HEK293 (cell line): Measurements from ENCODE around the gene FUT3.

ENCODE experiments used
- CTCF ChIA-PET: fragments of 350-600 bp; formaldehyde crosslinking; extraction: SDS; loops from one replicate; lab custom pipeline; 2021; ENCODE audit warnings: antibody characterized with exemption; lab: Yijun Ruan, JAX
- POLR2A ChIA-PET: fragments of 300-600 bp; formaldehyde crosslinking; extraction: SDS; loops from one replicate; lab custom pipeline; 2020; ENCODE audit warnings: antibody characterized with exemption, inconsistent platforms; lab: Yijun Ruan, JAX
- H3K27ac ChIP-seq: fragments of 200-500 bp; sonication (Bioruptor generic); 2 replicates; pipeline ENCODE4 v1.5.1; 2014; ENCODE audit warnings: low read depth, low read length, control low read depth, inconsistent platforms; ENCODE audit errors: extremely low read depth
- H3K36me3 ChIP-seq, 2 experiments: fragments of 200-500 bp in 1 of 2; sonication (Bioruptor generic) in 1 of 2; 1 replicate in 1 of 2; 2 replicates in 1 of 2; pipeline ENCODE4 v1.5.1; 2014 to 2017; ENCODE audit warnings: inconsistent platforms in 2 of 2, low read length in 2 of 2; ENCODE audit not compliant: control insufficient read depth in 2 of 2, insufficient read depth in 1 of 2
- H3K4me1 ChIP-seq: fragments of 200-500 bp; sonication (Bioruptor generic); 2 replicates; pipeline ENCODE4 v1.5.1; 2014; ENCODE audit warnings: mild to moderate bottlenecking, low read length, inconsistent platforms; ENCODE audit not compliant: control insufficient read depth, insufficient read depth
- H3K4me3 ChIP-seq: 2 replicates; pipeline ENCODE4 v1.5.1; 2011; ENCODE audit warnings: low read depth, mild to moderate bottlenecking, control low read depth, low read length, moderate library complexity
- H3K9me3 ChIP-seq: fragments of 200-500 bp; sonication (Bioruptor generic); 2 replicates; pipeline ENCODE4 v1.5.1; 2014; ENCODE audit warnings: low read depth, low read length, inconsistent platforms; ENCODE audit not compliant: control insufficient read depth, insufficient read depth
- CTCF ChIP-seq: fragments of 450-650 bp; formaldehyde crosslinking; IDR thresholded peaks from 2 replicates; pipeline ENCODE4 v1.5.1; 2016; ENCODE audit warnings: missing biosample characterization, missing genetic modification characterization
- KLF10 ChIP-seq: fragments of 450-650 bp; IDR thresholded peaks from 2 replicates; pipeline ENCODE4 v1.5.1; 2018; ENCODE audit warnings: missing biosample characterization, mild to moderate bottlenecking, missing genetic modification characterization
- KLF17 ChIP-seq: fragments of 450-650 bp; formaldehyde crosslinking; IDR thresholded peaks from 2 replicates; pipeline ENCODE4 v1.5.1; 2016; ENCODE audit warnings: missing biosample characterization, missing genetic modification characterization
- KLF8 ChIP-seq: fragments of 450-650 bp; formaldehyde crosslinking; IDR thresholded peaks from 2 replicates; pipeline ENCODE4 v1.5.1; 2016; ENCODE audit warnings: missing biosample characterization, missing genetic modification characterization
- SP2 ChIP-seq: fragments of 450-650 bp; formaldehyde crosslinking; IDR thresholded peaks from 2 replicates; pipeline ENCODE4 v1.5.1; 2016; ENCODE audit warnings: missing biosample characterization, missing genetic modification characterization
- TRIM28 ChIP-seq: IDR thresholded peaks from 2 replicates; pipeline ENCODE4 v1.6.1; 2011; ENCODE audit warnings: low read length, control low read depth, borderline replicate concordance
- ZBTB26 ChIP-seq: fragments of 450-650 bp; formaldehyde crosslinking; optimal IDR thresholded peaks from 2 replicates; pipeline ENCODE3; 2016; ENCODE audit warnings: missing biosample characterization, mild to moderate bottlenecking, missing genetic modification characterization
- ZBTB8A ChIP-seq: fragments of 450-650 bp; formaldehyde crosslinking; IDR thresholded peaks from 2 replicates; pipeline ENCODE4 v1.5.1; 2016; ENCODE audit warnings: missing biosample characterization, missing genetic modification characterization
- ZFHX2 ChIP-seq: fragments of 450-650 bp; formaldehyde crosslinking; conservative IDR thresholded peaks from 2 replicates; pipeline ENCODE4 v1.5.1; 2016; ENCODE audit warnings: missing biosample characterization, missing genetic modification characterization
- ZFP41 ChIP-seq: fragments of 450-650 bp; formaldehyde crosslinking; IDR thresholded peaks from 2 replicates; pipeline ENCODE4 v1.5.1; 2016; ENCODE audit warnings: missing biosample characterization, missing genetic modification characterization, borderline replicate concordance
- ZNF133 ChIP-seq: fragments of 450-650 bp; formaldehyde crosslinking; IDR thresholded peaks from 2 replicates; pipeline ENCODE4 v1.5.1; 2016; ENCODE audit warnings: missing biosample characterization, missing genetic modification characterization
- ZNF16 ChIP-seq: fragments of 450-650 bp; formaldehyde crosslinking; IDR thresholded peaks from 2 replicates; pipeline ENCODE4 v1.5.1; 2016; ENCODE audit warnings: low read depth, missing biosample characterization, missing genetic modification characterization
- ZNF174 ChIP-seq: fragments of 450-650 bp; formaldehyde crosslinking; IDR thresholded peaks from 2 replicates; pipeline ENCODE4 v1.5.0; 2017; ENCODE audit warnings: missing biosample characterization, mild to moderate bottlenecking, missing genetic modification characterization
- ZNF2 ChIP-seq: fragments of 450-650 bp; formaldehyde crosslinking; IDR thresholded peaks from 2 replicates; pipeline ENCODE4 v1.5.1; 2016; ENCODE audit warnings: missing biosample characterization, missing genetic modification characterization
- ZNF280C ChIP-seq: fragments of 450-650 bp; formaldehyde crosslinking; IDR thresholded peaks from 2 replicates; pipeline ENCODE4 v1.5.1; 2016; ENCODE audit warnings: missing biosample characterization, missing genetic modification characterization
- ZNF350 ChIP-seq: fragments of 450-650 bp; formaldehyde crosslinking; IDR thresholded peaks from 2 replicates; pipeline ENCODE4 v1.5.0; 2017; ENCODE audit warnings: missing biosample characterization, mild to moderate bottlenecking, missing genetic modification characterization
- ZNF37A ChIP-seq: fragments of 450-650 bp; IDR thresholded peaks from 2 replicates; pipeline ENCODE4 v1.5.1; 2018; ENCODE audit warnings: missing biosample characterization, missing genetic modification characterization
- ZNF394 ChIP-seq: fragments of 450-650 bp; formaldehyde crosslinking; IDR thresholded peaks from 2 replicates; pipeline ENCODE4 v1.5.1; 2016; ENCODE audit warnings: missing biosample characterization, missing genetic modification characterization, mild to moderate bottlenecking, moderate library complexity, borderline replicate concordance
- ZNF398 ChIP-seq: fragments of 450-650 bp; formaldehyde crosslinking; IDR thresholded peaks from 2 replicates; pipeline ENCODE4 v1.5.1; 2017; ENCODE audit warnings: missing biosample characterization, missing genetic modification characterization
- ZNF416 ChIP-seq: fragments of 450-650 bp; formaldehyde crosslinking; IDR thresholded peaks from 2 replicates; pipeline ENCODE4 v1.5.1; 2016; ENCODE audit warnings: missing biosample characterization, missing genetic modification characterization
- ZNF548 ChIP-seq: fragments of 450-650 bp; formaldehyde crosslinking; IDR thresholded peaks from 2 replicates; pipeline ENCODE4 v1.5.1; 2016; ENCODE audit warnings: missing biosample characterization, missing genetic modification characterization
- ZNF692 ChIP-seq: fragments of 450-650 bp; formaldehyde crosslinking; IDR thresholded peaks from 2 replicates; pipeline ENCODE4 v1.5.1; 2016; ENCODE audit warnings: missing biosample characterization, missing genetic modification characterization
- ZNF792 ChIP-seq: fragments of 450-650 bp; formaldehyde crosslinking; IDR thresholded peaks from 2 replicates; pipeline ENCODE4 v1.5.1; 2016; ENCODE audit warnings: missing biosample characterization, missing genetic modification characterization

The FUT3 gene

GRCh38 chr19:5805462-5806132, 45.7 kb downstream of the FUT3 start (continued):
- TF ChIP-seq ZBTB26 (tag by site-specific recombination) = peak; percentile 77
- peak; percentile 59; the same call in 1 of the 2 replicates for TF ChIP-seq ZNF792 (tag by site-specific recombination)
- TF ChIP-seq ZNF394 (tag by site-specific recombination) = peak; percentile 24; the same call in 1 of the 2 replicates
- TF ChIP-seq ZNF692 (tag by site-specific recombination) = peak; percentile 42; the same call in 1 of the 2 replicates
- peak; percentile 68 for TF ChIP-seq ZBTB8A (tag by site-specific recombination)
- TF ChIP-seq SP2 (tag by site-specific recombination) = 0 out of 2 replicates have a peak, but pooled peaks have one; percentile 25
- TF ChIP-seq ZNF16 (tag by site-specific recombination) = no peak
- peak; percentile 72 for TF ChIP-seq ZFHX2 (tag by site-specific recombination)
- no peak for TF ChIP-seq ZNF133 (tag by site-specific recombination)
- peak; percentile 49; the same call in 1 of the 2 replicates for TF ChIP-seq KLF17 (tag by site-specific recombination)

- Histone ChIP-seq H3K27ac (no peak within 1 kb of the TSS), H3K4me3 (peak within 1 kb of the TSS; percentile 26), H3K9me3 (no peaks in the 10 kb centered on the region), H3K36me3 (no peaks in the 10 kb centered on the region), H3K4me1 (peaks cover 3% of the 10 kb centered on the region; the same call in 1 of the 2 replicates)
- ChIA-PET CTCF (interaction anchor here (0.6 to 2.3 kb wide), 74 partner anchors 10 to 701 kb away, joined by 3 to 71 read pairs (median 6); partner anchors contain the start of genes CAPS, DUS3L, FUT6 and NDUFA11), POLR2A (interaction anchor here (0.5 to 1.6 kb wide), 15 partner anchors 12 to 218 kb away, joined by 3 to 29 read pairs (median 5); partner anchors contain the start of genes DUS3L, NDUFA11, RPL36 and VMAC)
- TF ChIP-seq CTCF (tag by site-specific recombination) = no peak
- TF ChIP-seq ZNF37A = no peak
- no peak for TF ChIP-seq ZNF280C (tag by site-specific recombination)
- TF ChIP-seq ZNF174 (tag by site-specific recombination) = no peak
- peak; percentile 61; the same call in 1 of the 2 replicates for TF ChIP-seq KLF10 (tag by site-specific recombination)
- no peak for TF ChIP-seq TRIM28
- no peak for TF ChIP-seq ZNF416 (tag by site-specific recombination)
- TF ChIP-seq ZNF548 (tag by site-specific recombination) = no peak
- TF ChIP-seq ZNF350 (tag by site-specific recombination) = no peak
- no peak; the same call in 1 of the 2 replicates for TF ChIP-seq ZNF398 (tag by site-specific recombination)
- no peak for TF ChIP-seq ZFP41
- no peak for TF ChIP-seq KLF8 (tag by site-specific recombination)
- TF ChIP-seq ZNF2 = no peak
Observed at GRCh38 chr19:5804516-5805461, 46.5 kb downstream of the FUT3 start, which contains the start of gene NRTN. TSS of gene NRTN (plus strand) at chr19:5805067. CDS start at chr19:5824166, 19,099 bp downstream.
